HG03354 (cell line): ENCODE data around the gene TRAF5.
"Not testable (repeated sequence)": the region's sequence is repeated elsewhere in the genome, so short reads cannot be mapped to it uniquely, and the experiment has no call there.

Experiments used
- ATAC-seq: cut with Tn5 transposase; IDR thresholded peaks from one replicate; pipeline ENCODE4 v1.9.1; 2021; ENCODE audit warnings: mild to moderate bottlenecking; ENCODE audit not compliant: unreplicated experiment, poor library complexity, severe bottlenecking

TRAF5 gene

GRCh38 chr1:211343607-211344006 is 17.0 kb downstream of the TRAF5 start:
- ATAC-seq: no peak

DNA sequence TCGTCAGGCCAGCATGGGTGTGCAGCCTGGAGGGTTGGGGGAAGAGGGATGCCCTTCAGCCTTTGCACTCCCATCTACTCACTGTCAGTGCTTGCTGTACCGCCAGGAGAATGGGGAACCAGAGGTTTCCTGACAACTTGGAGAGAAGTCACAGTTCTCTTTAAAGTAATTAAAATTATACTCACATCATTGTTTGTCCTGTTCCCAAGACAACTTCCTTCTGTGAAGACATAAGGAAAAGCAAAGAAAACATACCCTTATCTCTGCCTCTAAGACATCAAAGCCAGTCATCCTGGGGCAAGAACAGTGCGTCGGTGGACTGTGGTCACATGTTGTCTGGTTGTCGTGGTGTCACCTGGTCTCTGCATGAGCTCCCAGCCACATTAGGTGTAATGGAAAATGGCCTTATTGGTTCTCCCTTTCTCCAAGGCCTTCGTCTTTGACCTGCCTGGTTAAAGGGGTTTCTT is 17.6 kb downstream of the TRAF5 start:
- no peak for ATAC-seq

GRCh38 chr1:211345719-211346118 is 19.1 kb downstream of the TRAF5 start:
- no peak for ATAC-seq

DNA sequence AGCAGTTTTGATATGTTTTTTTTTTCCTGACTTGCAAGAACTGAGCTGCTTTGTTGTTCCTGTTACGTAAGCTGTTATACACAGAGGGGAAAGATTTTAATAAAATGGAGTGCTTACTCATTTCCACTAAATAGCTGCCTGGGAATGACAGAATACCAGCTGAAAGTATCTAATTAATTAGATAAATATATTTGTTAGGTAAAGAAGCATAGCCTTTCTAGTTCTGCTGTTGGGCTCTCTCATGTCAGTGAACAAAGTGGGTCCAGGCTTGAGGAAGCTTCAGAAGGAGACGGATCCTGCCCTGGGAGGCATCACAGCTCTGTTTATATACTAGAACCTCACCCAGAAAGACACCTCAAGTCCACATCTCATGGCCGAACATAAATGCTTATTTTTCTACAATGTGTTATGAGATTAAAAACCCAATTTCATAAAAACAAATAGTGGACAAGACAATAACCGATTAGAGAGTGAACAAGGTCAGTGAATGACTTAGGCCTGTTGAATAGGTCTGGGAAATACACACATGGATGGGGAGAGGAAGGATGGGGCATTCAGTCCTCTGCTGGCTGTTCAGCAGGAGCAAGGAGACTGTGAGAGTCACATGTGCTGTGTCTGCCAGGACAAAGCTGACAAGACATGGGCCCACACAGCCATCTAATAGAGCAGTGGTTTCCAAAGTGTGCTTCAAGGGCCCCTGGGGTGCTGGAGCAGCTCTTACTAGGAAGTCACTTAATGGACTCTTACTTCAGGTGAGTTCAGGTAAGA is 20.6 kb downstream of the TRAF5 start:
- no peak for ATAC-seq

DNA sequence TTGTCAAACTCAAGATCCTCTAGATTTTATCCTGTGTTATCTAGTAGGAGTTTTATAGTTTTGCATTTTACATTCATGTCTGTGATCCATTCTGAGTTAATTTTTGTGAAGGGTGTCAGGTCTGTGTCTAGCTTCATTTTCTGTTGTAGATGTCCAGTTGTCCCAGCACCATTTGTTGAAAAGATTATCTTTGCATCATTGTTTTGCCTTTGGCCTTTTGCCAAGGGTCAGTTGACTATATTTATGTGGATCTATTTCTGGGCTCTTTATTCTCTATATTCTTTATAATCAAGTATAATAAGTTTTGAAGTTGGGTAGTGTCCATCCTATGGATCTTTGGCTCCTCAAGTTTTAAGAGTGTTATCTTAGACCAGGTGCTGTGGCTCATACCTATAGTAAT is 21.9 kb downstream of the TRAF5 start:
- no peak for ATAC-seq

- ATAC-seq: no peak
Observed at GRCh38 chr1:211349741-211350140, 23.1 kb downstream of the TRAF5 start.

- ATAC-seq: not testable (repeated sequence)
Observed at GRCh38 chr1:211352055-211352454, 25.4 kb downstream of the TRAF5 start.

DNA sequence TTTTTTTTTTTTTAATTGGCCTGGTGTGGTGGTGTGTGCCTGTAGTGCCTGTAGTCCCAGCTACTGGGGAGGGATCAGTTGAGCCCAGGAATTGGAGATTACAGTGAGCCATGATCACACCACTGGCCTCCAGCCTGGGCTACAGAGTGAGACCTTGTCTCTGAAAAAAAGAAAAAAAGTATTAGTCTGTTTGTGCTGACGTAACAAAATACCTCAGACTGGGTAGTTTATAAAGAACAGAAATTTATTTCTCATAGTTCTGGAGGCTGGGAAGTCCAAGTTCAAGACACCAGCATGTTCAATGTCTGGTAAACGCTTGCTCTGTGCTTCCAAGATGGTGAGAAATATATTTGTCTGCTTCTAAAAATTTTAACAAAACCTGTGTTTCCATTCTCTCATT is 25.8 kb downstream of the TRAF5 start:
- ATAC-seq: no peak

GRCh38 chr1:211352985-211353515 is 26.4 kb downstream of the TRAF5 start:
- peak; percentile 89 for ATAC-seq

GRCh38 chr1:211353562-211354212 is 27.1 kb downstream of the TRAF5 start:
- peak; percentile 14 for ATAC-seq

DNA sequence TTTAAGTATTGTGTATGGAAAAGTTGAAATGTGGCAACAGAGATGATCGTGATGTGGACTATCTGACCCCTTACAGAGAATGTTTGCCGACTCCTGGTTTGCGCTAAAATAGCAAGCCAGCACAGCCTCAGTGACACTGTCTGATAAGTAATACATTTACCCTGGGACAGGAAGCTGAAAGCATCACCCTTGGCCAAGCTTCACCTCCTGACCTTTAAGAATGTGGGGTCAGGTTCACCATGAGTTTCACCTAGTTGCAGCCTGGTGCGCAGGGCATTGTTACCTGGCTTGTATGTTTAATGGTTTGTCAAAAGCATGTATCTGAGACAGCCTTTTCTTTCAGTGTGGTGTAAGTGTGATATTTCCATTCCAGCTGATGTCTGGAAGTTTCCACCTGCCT is 29.2 kb downstream of the TRAF5 start:
- no peak for ATAC-seq

GRCh38 chr1:211356723-211357407 is 30.2 kb downstream of the TRAF5 start:
- ATAC-seq: no peak

DNA sequence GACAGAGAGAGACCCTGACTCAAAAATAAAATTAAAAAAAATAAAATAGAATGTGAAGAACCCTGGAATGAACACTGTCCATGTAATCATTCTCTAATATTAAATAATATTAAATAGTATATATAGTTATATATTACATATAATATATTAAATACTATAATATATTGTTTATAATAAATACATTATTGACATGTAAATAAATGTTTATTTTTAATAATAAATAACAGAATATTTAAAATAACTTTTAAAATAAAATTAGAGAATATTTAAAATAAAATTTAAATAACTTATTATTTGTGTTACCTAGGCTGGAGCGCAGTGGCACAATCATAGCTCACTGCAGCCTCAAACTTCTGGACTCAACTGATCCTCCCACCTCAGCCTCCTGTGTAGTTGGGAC is 32.1 kb downstream of the TRAF5 start:
- no peak for ATAC-seq

DNA sequence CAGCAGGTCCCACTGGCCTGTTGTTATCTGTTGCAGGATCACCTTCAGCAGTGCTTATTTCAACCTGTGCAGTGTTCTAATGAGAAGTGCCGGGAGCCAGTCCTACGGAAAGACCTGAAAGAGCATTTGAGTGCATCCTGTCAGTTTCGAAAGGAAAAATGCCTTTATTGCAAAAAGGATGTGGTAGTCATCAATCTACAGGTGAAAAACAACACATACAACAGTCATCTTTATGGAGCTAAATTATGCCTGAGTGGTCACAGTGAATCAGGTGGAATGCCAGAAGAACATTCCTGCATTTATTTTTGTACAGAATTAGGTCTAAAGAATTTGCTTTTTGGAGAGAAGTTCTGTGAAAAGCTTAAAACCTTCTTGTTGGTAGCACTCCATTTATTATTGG is 33.2 kb downstream of the TRAF5 start:
- no peak for ATAC-seq

DNA sequence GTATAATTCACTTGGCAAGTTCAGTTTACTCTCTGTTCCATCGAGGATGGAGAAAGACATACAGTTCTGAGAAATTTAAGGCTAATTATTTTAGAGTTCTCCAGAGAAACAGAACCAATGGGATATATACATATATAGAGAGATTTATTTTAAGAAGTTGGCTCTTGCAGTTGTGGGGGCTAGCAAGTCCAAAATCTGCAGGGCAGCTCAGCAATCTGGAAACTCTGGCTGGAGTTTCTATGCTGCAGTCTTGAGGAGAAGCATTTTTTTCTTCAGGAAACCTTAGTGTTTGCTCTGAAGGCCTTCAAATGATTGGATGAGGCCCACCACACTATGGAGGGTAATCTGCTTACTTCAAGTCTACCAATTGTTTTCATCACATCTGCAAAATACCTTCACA is 34.6 kb downstream of the TRAF5 start:
- no peak for ATAC-seq

- ATAC-seq: no peak
Observed at GRCh38 chr1:211369640-211370039, 43.0 kb downstream of the TRAF5 start.

GRCh38 chr1:211370669-211371068 is 44.0 kb downstream of the TRAF5 start:
- no peak for ATAC-seq

DNA sequence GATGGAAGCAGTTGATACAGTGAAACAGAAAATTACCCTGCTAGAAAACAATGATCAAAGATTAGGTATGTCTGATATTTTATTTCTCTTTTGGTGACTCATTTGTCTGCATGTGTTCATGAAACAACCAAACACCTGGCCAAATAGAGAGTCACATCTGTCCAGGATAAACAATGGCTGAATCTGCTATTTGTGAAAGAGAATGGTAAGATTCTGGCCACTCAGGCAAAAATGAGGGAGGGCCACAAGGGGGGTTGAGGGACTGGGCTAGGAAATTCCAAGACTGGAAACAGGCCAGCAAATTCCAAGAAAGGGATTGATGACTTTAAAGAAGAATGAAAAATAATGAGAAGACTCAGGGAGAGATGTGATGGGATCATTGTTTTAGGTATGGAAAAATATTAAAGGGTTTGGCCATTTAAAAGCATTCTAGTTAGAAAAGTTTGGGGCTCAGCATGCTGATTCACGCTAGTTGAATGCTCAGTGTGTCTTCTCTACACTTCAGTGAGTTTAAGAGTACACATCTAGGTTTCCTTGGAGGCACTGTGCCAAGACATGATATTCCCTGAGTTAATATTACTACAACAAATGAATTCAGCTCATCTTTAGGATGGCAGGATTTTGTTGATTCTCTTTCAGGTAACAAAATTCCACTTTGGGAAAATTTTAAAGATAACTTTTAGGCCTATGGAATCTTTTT is 44.9 kb downstream of the TRAF5 start:
- ATAC-seq: no peak

DNA sequence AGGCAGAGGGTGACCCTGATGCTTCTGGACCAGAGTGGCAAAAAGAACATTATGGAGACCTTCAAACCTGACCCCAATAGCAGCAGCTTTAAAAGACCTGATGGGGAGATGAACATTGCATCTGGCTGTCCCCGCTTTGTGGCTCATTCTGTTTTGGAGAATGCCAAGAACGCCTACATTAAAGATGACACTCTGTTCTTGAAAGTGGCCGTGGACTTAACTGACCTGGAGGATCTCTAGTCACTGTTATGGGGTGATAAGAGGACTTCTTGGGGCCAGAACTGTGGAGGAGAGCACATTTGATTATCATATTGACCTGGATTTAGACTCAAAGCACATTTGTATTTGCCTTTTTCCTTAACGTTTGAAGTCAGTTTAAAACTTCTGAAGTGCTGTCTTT is 45.8 kb downstream of the TRAF5 start:
- no peak for ATAC-seq
